ENCODE measurements around the gene RTEL1. TPM values are rescaled to one million over a fixed set of nuclear protein-coding genes. Genes with fewer than 3 reads are reported as not detected.

The RTEL1 gene
- total RNA-seq, 2 experiments from 2014 or later = 25.5 to 27.6 TPM

- Mint-ChIP-seq H3K4me1 (ENCODE audit: low read depth) (peaks cover 29% of the 10 kb centered on the region), H3K4me3 (peak overlapping the region; percentile 78), H3K27me3 (peaks cover 4% of the 10 kb centered on the region), H3K27ac (peak overlapping the region; percentile 73), H3K36me3 (ENCODE audit: low read depth) (peaks cover 22% of the 10 kb centered on the region), H3K9me3 (no peaks in the 10 kb centered on the region)
- POLR2A ChIA-PET = interaction anchor here (0.8 to 8.9 kb wide), 22 partner anchors 9 to 222 kb away, joined by 3 to 449 read pairs (median 10); partner anchors contain the start of genes ARFRP1, GMEB2, HELZ2 and LIME1
- H3K36me3 ChIP-seq (ENCODE audit: insufficient read depth, low read length) = peaks cover 8% of the 10 kb centered on the region
- H3K27ac ChIP-seq (ENCODE audit: low read depth in 1 of 2, low read length in 2 of 2) = peak overlapping the region; percentile 52 to 53
- peaks cover 37% of the 10 kb centered on the region for H3K4me1 ChIP-seq (ENCODE audit: insufficient read depth, low read length)
- DNase-seq = peak in 2 of 14 experiments; percentile 27 to 62
- CTCF ChIA-PET = interaction anchor here (0.5 to 1.6 kb wide), 21 partner anchors 9 to 338 kb away, joined by 3 to 14 read pairs (median 4); partner anchors contain the start of genes ARFRP1, GMEB2, LIME1 and PRPF6
- ATAC-seq (ENCODE audit: poor library complexity) = no peak
- intact Hi-C loops (cut with DNase I, micrococcal nuclease) = loop anchor here (1.0 to 2.0 kb wide), 5 partner anchors 16 to 104 kb away; partner anchors contain the start of gene RTEL1 (in 1 of the 2)
- no peak for TF ChIP-seq CTCF (IDR thresholded peaks at IDR 0.05)
- H3K4me3 ChIP-seq (ENCODE audit: low read length) = peak overlapping the region; percentile 24
- H3K27me3 ChIP-seq (ENCODE audit: control insufficient read depth in 1 of 2, insufficient read depth in 2 of 2, low read length in 2 of 2) = no peaks in the 10 kb centered on the region
- H3K9me3 ChIP-seq (ENCODE audit: control insufficient read depth in 1 of 2, insufficient read depth in 1 of 2, low read length in 2 of 2) = no peaks in the 10 kb centered on the region
Observed at GRCh38 chr20:63642527-63643247, 15.4 kb upstream of the RTEL1 start.

GRCh38 chr20:63643499-63643898, 14.6 kb upstream of the RTEL1 start:
- ATAC-seq (ENCODE audit: poor library complexity) (no peak), DNase-seq (no peak)
- Histone ChIP-seq H3K27ac (ENCODE audit: low read depth in 1 of 2, low read length in 2 of 2) (no peak overlapping the region), H3K27me3 (ENCODE audit: control insufficient read depth in 1 of 2, insufficient read depth in 2 of 2, low read length in 2 of 2) (no peaks in the 10 kb centered on the region), H3K9me3 (ENCODE audit: control insufficient read depth in 1 of 2, insufficient read depth in 1 of 2, low read length in 2 of 2) (no peaks in the 10 kb centered on the region), H3K4me1 (ENCODE audit: insufficient read depth, low read length) (peaks cover 29% of the 10 kb centered on the region), H3K36me3 (ENCODE audit: insufficient read depth, low read length) (peaks cover 11% of the 10 kb centered on the region), H3K4me3 (ENCODE audit: low read length) (no peak overlapping the region)
- POLR2A ChIA-PET = interaction anchor here (0.8 to 3.1 kb wide), 4 partner anchors 9 to 94 kb away, joined by 3 to 32 read pairs (median 16); partner anchors contain the start of genes GMEB2, LIME1, RTEL1 and SLC2A4RG
- peaks cover 19% of the 10 kb centered on the region for H3K36me3 Mint-ChIP-seq (ENCODE audit: low read depth)
- H3K27me3 Mint-ChIP-seq = peaks cover 4% of the 10 kb centered on the region
- H3K9me3 Mint-ChIP-seq = no peaks in the 10 kb centered on the region
- peaks cover 24% of the 10 kb centered on the region for H3K4me1 Mint-ChIP-seq (ENCODE audit: low read depth)
- CTCF ChIA-PET = no interaction called here
- H3K4me3 Mint-ChIP-seq = peak overlapping the region; percentile 78
- peak overlapping the region; percentile 73 for H3K27ac Mint-ChIP-seq
- intact Hi-C loops (cut with DNase I, micrococcal nuclease) = loop anchor here (2.0 kb wide), 3 partner anchors 15 to 63 kb away; partner anchors contain the start of gene RTEL1 (in 1 of the 2)
- no peak for TF ChIP-seq CTCF (IDR thresholded peaks at IDR 0.05)

- no peak overlapping the region for H3K4me3 ChIP-seq (ENCODE audit: low read length)
- POLR2A ChIA-PET = interaction anchor here (0.8 to 3.1 kb wide), 3 partner anchors 8 to 17 kb away, joined by 3 to 32 read pairs (median 4); partner anchors contain the start of genes GMEB2 and RTEL1
- H3K4me3 Mint-ChIP-seq = peak overlapping the region; percentile 78
- peaks cover 25% of the 10 kb centered on the region for H3K4me1 ChIP-seq (ENCODE audit: insufficient read depth, low read length)
- no peaks in the 10 kb centered on the region for H3K9me3 ChIP-seq (ENCODE audit: control insufficient read depth in 1 of 2, insufficient read depth in 1 of 2, low read length in 2 of 2)
- H3K36me3 Mint-ChIP-seq (ENCODE audit: low read depth) = peaks cover 18% of the 10 kb centered on the region
- H3K27me3 ChIP-seq (ENCODE audit: control insufficient read depth in 1 of 2, insufficient read depth in 2 of 2, low read length in 2 of 2) = no peaks in the 10 kb centered on the region
- H3K4me1 Mint-ChIP-seq (ENCODE audit: low read depth) = peaks cover 21% of the 10 kb centered on the region
- H3K27me3 Mint-ChIP-seq = peaks cover 4% of the 10 kb centered on the region
- TF ChIP-seq CTCF (IDR thresholded peaks at IDR 0.05) = no peak
- no peaks in the 10 kb centered on the region for H3K9me3 Mint-ChIP-seq
- peaks cover 11% of the 10 kb centered on the region for H3K36me3 ChIP-seq (ENCODE audit: insufficient read depth, low read length)
- DNase-seq (no peak), ATAC-seq (ENCODE audit: poor library complexity) (no peak)
- CTCF ChIA-PET = no interaction called here
- intact Hi-C loops (cut with DNase I, micrococcal nuclease) = loop anchor here (2.0 kb wide), 3 partner anchors 15 to 63 kb away; partner anchors contain the start of gene RTEL1 (in 1 of the 2)
- peak overlapping the region; percentile 73 for H3K27ac Mint-ChIP-seq
- no peak overlapping the region for H3K27ac ChIP-seq (ENCODE audit: low read depth in 1 of 2, low read length in 2 of 2)
Observed at GRCh38 chr20:63643946-63644345, 14.2 kb upstream of the RTEL1 start.

Measured in CD4-positive, alpha-beta T cell (primary cell).